HepG2 (cell line): ENCODE results near the gene FBXW5. TPM values are rescaled to one million over a fixed set of nuclear protein-coding genes. Genes with fewer than 3 reads are reported as not detected.

ENCODE experiments used
- CCDC6 ChIP-seq: sonication (generic); formaldehyde crosslinking; IDR thresholded peaks from 2 replicates; pipeline ENCODE4 v1.8.1; 2022; ENCODE audit warnings: mild to moderate bottlenecking, missing genetic modification reagents, moderate library complexity
- HDAC6 ChIP-seq: fragments of 200-600 bp; sonication (generic); IDR thresholded peaks from 2 replicates; pipeline ENCODE4 v1.7.0; 2017; ENCODE audit warnings: mild to moderate bottlenecking, antibody characterized with exemption, low read length, low read depth
- HNF4G ChIP-seq, 2 experiments: sonication (generic) in 1 of 2; formaldehyde crosslinking in 1 of 2; IDR thresholded peaks; 2 replicates each; pipeline versions ENCODE4 v1.4.0 to v1.6.1; 2011 to 2020; ENCODE audit warnings: borderline replicate concordance in 2 of 2, low read depth in 2 of 2, mild to moderate bottlenecking in 2 of 2, low read length in 1 of 2, missing genetic modification reagents in 1 of 2, moderate library complexity in 1 of 2
- HNRNPUL1 ChIP-seq: fragments of 200-400 bp; formaldehyde crosslinking; IDR thresholded peaks from 2 replicates; pipeline ENCODE4 v1.6.1; 2017; ENCODE audit warnings: low read depth, mild to moderate bottlenecking, low read length, moderate library complexity
- MEF2D ChIP-seq: sonication (generic); formaldehyde crosslinking; IDR thresholded peaks from 2 replicates; pipeline ENCODE4 v1.5.1; 2020; ENCODE audit warnings: mild to moderate bottlenecking, missing genetic modification reagents
- MLLT10 ChIP-seq: sonication (generic); formaldehyde crosslinking; IDR thresholded peaks from 2 replicates; pipeline ENCODE4 v1.4.0; 2020; ENCODE audit warnings: missing genetic modification reagents
- NFYC ChIP-seq: IDR thresholded peaks from 2 replicates; pipeline ENCODE4 v1.6.1; 2016; ENCODE audit warnings: missing genetic modification reagents, missing compliant biosample characterization
- NR2F1 ChIP-seq, 2 experiments: fragments of 450-650 bp in 1 of 2; formaldehyde crosslinking in 1 of 2; IDR thresholded peaks; 2 replicates each; pipeline versions ENCODE4 v1.5.0 to v1.6.1; 2016 to 2020; ENCODE audit warnings: mild to moderate bottlenecking in 1 of 2, missing compliant biosample characterization in 1 of 2, missing genetic modification reagents in 1 of 2, moderate library complexity in 1 of 2
- PRDM10 ChIP-seq: sonication (generic); formaldehyde crosslinking; IDR thresholded peaks from 2 replicates; pipeline ENCODE4 v1.4.0; 2020; ENCODE audit warnings: low read depth, missing genetic modification reagents
- RCOR2 ChIP-seq: IDR thresholded peaks from 2 replicates; pipeline ENCODE4 v1.6.1; 2016; ENCODE audit warnings: missing biosample characterization, missing genetic modification reagents
- REST ChIP-seq, 2 experiments: IDR thresholded peaks; 2 replicates each; pipeline ENCODE4 v1.6.1; 2011 to 2012; ENCODE audit warnings: low read length in 2 of 2, borderline replicate concordance in 1 of 2, low read depth in 1 of 2, mild to moderate bottlenecking in 1 of 2, moderate library complexity in 1 of 2
- SRF ChIP-seq: IDR thresholded peaks from 2 replicates; pipeline ENCODE4 v1.6.1; 2011; ENCODE audit warnings: mild to moderate bottlenecking, low read depth, low read length, moderate library complexity
- ZBTB10 ChIP-seq: sonication (generic); formaldehyde crosslinking; IDR thresholded peaks from 2 replicates; pipeline ENCODE4 v1.4.0; 2020; ENCODE audit warnings: missing genetic modification reagents, borderline replicate concordance
- ZBTB3 ChIP-seq: sonication (generic); formaldehyde crosslinking; IDR thresholded peaks from 2 replicates; pipeline ENCODE4 v1.4.0; 2020; ENCODE audit warnings: low read depth, mild to moderate bottlenecking, moderate library complexity, missing genetic modification reagents, borderline replicate concordance
- ZSCAN22 ChIP-seq: sonication (generic); formaldehyde crosslinking; IDR thresholded peaks from 2 replicates; pipeline ENCODE4 v1.4.0; 2020; ENCODE audit warnings: mild to moderate bottlenecking, missing genetic modification reagents
- polyA plus RNA-seq, 8 experiments: library from polyadenylated mRNA; depleted of rRNA in 3 of 8; stranded (reverse) in 7 of 8; unstranded in 1 of 8; fragments of >200 nt; fragmentation: Illumina TruSeq in 4 of 8; extraction: Trizol in 4 of 8; gene quantifications; 2 replicates each; pipeline versions ENCODE4 v1.2.1 to v1.2.3, GENCODE V29; 2011 to 2016; ENCODE audit warnings: low read depth in 4 of 8, missing spikeins in 1 of 8, mixed read lengths in 1 of 8; ENCODE audit not compliant: insufficient read depth in 1 of 8
- total RNA-seq, 5 experiments: library from RNA; depleted of rRNA; stranded (reverse); fragments of >200 nt; fragmentation: Illumina TruSeq; extraction: Trizol; gene quantifications; 2 replicates each; pipeline ENCODE4 v1.2.3, GENCODE V29; 2016; ENCODE audit warnings: low read depth in 1 of 5

The FBXW5 gene
- total and polyA plus RNA-seq, 2 of the 13 experiments (the other 11 are each of a cell fraction or from before 2014, with no cell fraction given): 52.0 to 60.4 TPM

GRCh38 chr9:136949817-136950655, 5.5 kb upstream of the FBXW5 start (continued):
- TF ChIP-seq PRDM10 (CRISPR knock-in tag) (peak; percentile 69), SRF (no peak), RCOR2 (CRISPR knock-in tag) (no peak), MEF2D (CRISPR knock-in tag) (0 out of 2 replicates have a peak, but pooled peaks have one; percentile 53), NFYC (peak; percentile 99), ZSCAN22 (CRISPR knock-in tag) (no peak), MLLT10 (CRISPR knock-in tag) (no peak), HNF4G (IDR thresholded peaks at IDR 0.05; ENCODE audit: borderline replicate concordance, low read depth, low read length) (no peak), HNF4G (CRISPR knock-in tag; IDR thresholded peaks at IDR 0.05; ENCODE audit: borderline replicate concordance, low read depth) (no peak; the same call in 1 of the 2 replicates), ZBTB10 (CRISPR knock-in tag) (peak; percentile 48; the same call in 1 of the 2 replicates), HNRNPUL1 (no peak), ZBTB3 (CRISPR knock-in tag) (no peak), NR2F1 (CRISPR knock-in tag; IDR thresholded peaks at IDR 0.05) (peak in 1 of 2 experiments; percentile 57; a peak in 1 of 4 replicates), CCDC6 (CRISPR knock-in tag) (no peak), HDAC6 (no peak), REST (IDR thresholded peaks at IDR 0.05; ENCODE audit: borderline replicate concordance in 1 of 2, low read depth in 1 of 2, low read length in 2 of 2) (no peak)
